ENCODE data around the gene OCIAD1. TPM values are rescaled to one million over a fixed set of nuclear protein-coding genes. Genes with fewer than 3 reads are reported as not detected.
"Not testable (repeated sequence)": the region's sequence is repeated elsewhere in the genome, so short reads cannot be mapped to it uniquely, and the experiment has no call there.

OCIAD1 gene
- total and polyA plus RNA-seq, 10 of the 15 experiments (the other 5 are each of a cell fraction or from before 2014, with no cell fraction given), result 89.1 to 196 (median 136) TPM

GRCh38 chr4:48799157-48799556 lies 31.7 kb upstream of the OCIAD1 start:
- DNase-seq (ENCODE audit: low read depth, low spot score) (no peak), FAIRE-seq (peak; percentile 23), ATAC-seq (peak; percentile 53)
- Histone ChIP-seq H4K20me1 (ENCODE audit: control insufficient read depth, insufficient read depth) (no peaks in the 10 kb centered on the region), H3K9me3 (replicated peaks; ENCODE audit: control insufficient read depth, insufficient read depth, low read length) (no peaks in the 10 kb centered on the region), H2AFZ (ENCODE audit: control insufficient read depth, low read depth, low read length) (no peak overlapping the region), H3K27me3 (replicated peaks in 1 of 2; ENCODE audit: control insufficient read depth in 2 of 2, insufficient read depth in 2 of 2, low read length in 1 of 2) (no peaks in the 10 kb centered on the region), H3K27ac (ENCODE audit: control insufficient read depth, insufficient read depth) (no peak overlapping the region), H3K9ac (ENCODE audit: control insufficient read depth, insufficient read depth, low read length) (no peak overlapping the region), H3K4me3 (no peak overlapping the region), H3K4me1 (ENCODE audit: control insufficient read depth, insufficient read depth, low read length) (peaks cover 17% of the 10 kb centered on the region), H3K36me3 (ENCODE audit: control insufficient read depth in 2 of 2, insufficient read depth in 2 of 2, low read length in 1 of 2) (no peaks in the 10 kb centered on the region), H3K4me2 (ENCODE audit: control insufficient read depth, insufficient read depth) (no peak overlapping the region), H3K79me2 (ENCODE audit: control insufficient read depth, insufficient read depth, low read length) (no peaks in the 10 kb centered on the region)
- WGBS (ENCODE audit: insufficient coverage, insufficient replicate concordance, low lambda C conversion rate, missing lambda C conversion rate), result 47% methylated on average over 2 of the region's 2 CpGs
- ChIA-PET SMC1A (ENCODE audit: uncharacterized antibody, unreplicated experiment) (interaction anchor here (1.2 kb wide), 1 partner anchor 18 kb away, joined by 6 read pairs; no protein-coding TSS in a partner anchor), RAD21 (ENCODE audit: unreplicated experiment) (interaction anchor here (0.8 kb wide), 1 partner anchor 18 kb away, joined by 3 read pairs; no protein-coding TSS in a partner anchor), CTCF (interaction anchor here (1.0 kb wide), 1 partner anchor 18 kb away, joined by 3 read pairs; no protein-coding TSS in a partner anchor), POLR2A (interaction anchor here (0.7 to 1.4 kb wide), 2 partner anchors 18 to 20 kb away, joined by 4 to 5 read pairs; no protein-coding TSS in a partner anchor)
- intact Hi-C loops (cut with micrococcal nuclease; ENCODE audit: unreplicated experiment), result no loop called here
- in situ Hi-C loops (cut with MboI), result no loop called here
- no TSS peak for BruUV-seq (replicated peaks)
- peak; percentile 78 for TF ChIP-seq MEF2A (IDR thresholded peaks at IDR 0.05; ENCODE audit: insufficient read depth, low read depth, low read length)
- TF ChIP-seq RUNX3 (IDR thresholded peaks at IDR 0.05; ENCODE audit: low read length), result peak; percentile 59
- 0 out of 2 replicates have a peak, but pooled peaks have one; percentile 35 for TF ChIP-seq EED (IDR thresholded peaks at IDR 0.05; ENCODE audit: low read depth)
- TF ChIP-seq HCFC1 (IDR thresholded peaks at IDR 0.05; ENCODE audit: low read length), result no peak
- peak; percentile 57 to 75; a peak in 3 of 4 replicates for TF ChIP-seq IKZF2 (IDR thresholded peaks at IDR 0.05)
- TF ChIP-seq KDM1A (IDR thresholded peaks at IDR 0.05; ENCODE audit: borderline replicate concordance), result no peak
- TF ChIP-seq SIN3A (IDR thresholded peaks at IDR 0.05; ENCODE audit: low read depth, low read length), result no peak
- TF ChIP-seq JUNB (IDR thresholded peaks at IDR 0.05), result 0 out of 2 replicates have a peak, but pooled peaks have one; percentile 14
- TF ChIP-seq IKZF1 (conservative IDR thresholded peaks at IDR 0.05), result peak; percentile 39; the same call in 1 of the 2 replicates
- TF ChIP-seq ATF2 (IDR thresholded peaks at IDR 0.05; ENCODE audit: low read length), result 0 out of 2 replicates have a peak, but pooled peaks have one; percentile 26
- peak; percentile 71 for TF ChIP-seq NFIC (IDR thresholded peaks at IDR 0.05; ENCODE audit: low read depth, low read length)

GRCh38 chr4:48800155-48800554 lies 30.7 kb upstream of the OCIAD1 start:
- FAIRE-seq; H3K4me3 ChIP-seq; BruUV-seq (replicated peaks); H3K27ac ChIP-seq (ENCODE audit: control insufficient read depth, insufficient read depth); intact Hi-C loops (cut with micrococcal nuclease; ENCODE audit: unreplicated experiment); in situ Hi-C loops (cut with MboI); H3K79me2 ChIP-seq (ENCODE audit: control insufficient read depth, insufficient read depth, low read length); H3K27me3 ChIP-seq (replicated peaks in 1 of 2; ENCODE audit: control insufficient read depth in 2 of 2, insufficient read depth in 2 of 2, low read length in 1 of 2); H2AFZ ChIP-seq (ENCODE audit: control insufficient read depth, low read depth, low read length); H3K4me2 ChIP-seq (ENCODE audit: control insufficient read depth, insufficient read depth); DNase-seq (ENCODE audit: low read depth, low spot score); ATAC-seq; H3K9me3 ChIP-seq (replicated peaks; ENCODE audit: control insufficient read depth, insufficient read depth, low read length); H3K36me3 ChIP-seq (ENCODE audit: control insufficient read depth in 2 of 2, insufficient read depth in 2 of 2, low read length in 1 of 2); H3K9ac ChIP-seq (ENCODE audit: control insufficient read depth, insufficient read depth, low read length); H4K20me1 ChIP-seq (ENCODE audit: control insufficient read depth, insufficient read depth): not testable (repeated sequence)
- ChIA-PET CTCF (interaction anchor here (0.6 kb wide), 1 partner anchor 25 kb away, joined by 5 read pairs; no protein-coding TSS in a partner anchor), SMC1A (ENCODE audit: uncharacterized antibody, unreplicated experiment) (interaction anchor here (0.7 kb wide), 2 partner anchors 111 to 832 kb away, joined by 3 read pairs; no protein-coding TSS in a partner anchor), RAD21 (ENCODE audit: unreplicated experiment) (interaction anchor here (0.8 kb wide), 1 partner anchor 17 kb away, joined by 3 read pairs; no protein-coding TSS in a partner anchor), POLR2A (interaction anchor here (1.4 kb wide), 1 partner anchor 19 kb away, joined by 4 read pairs; no protein-coding TSS in a partner anchor)
- 31% methylated on average over 2 of the region's 2 CpGs for WGBS (ENCODE audit: insufficient coverage, insufficient replicate concordance, low lambda C conversion rate, missing lambda C conversion rate)
- H3K4me1 ChIP-seq (ENCODE audit: control insufficient read depth, insufficient read depth, low read length), result peaks cover 11% of the 10 kb centered on the region

Data from GM12878 (cell line).